ENCODE measurements around the gene KBTBD7. TPM values are rescaled to one million over a fixed set of nuclear protein-coding genes. Genes with fewer than 3 reads are reported as not detected.

Gene KBTBD7
- total RNA-seq, 2 experiments from 2014 or later: 3.7 to 4.5 TPM

DNA sequence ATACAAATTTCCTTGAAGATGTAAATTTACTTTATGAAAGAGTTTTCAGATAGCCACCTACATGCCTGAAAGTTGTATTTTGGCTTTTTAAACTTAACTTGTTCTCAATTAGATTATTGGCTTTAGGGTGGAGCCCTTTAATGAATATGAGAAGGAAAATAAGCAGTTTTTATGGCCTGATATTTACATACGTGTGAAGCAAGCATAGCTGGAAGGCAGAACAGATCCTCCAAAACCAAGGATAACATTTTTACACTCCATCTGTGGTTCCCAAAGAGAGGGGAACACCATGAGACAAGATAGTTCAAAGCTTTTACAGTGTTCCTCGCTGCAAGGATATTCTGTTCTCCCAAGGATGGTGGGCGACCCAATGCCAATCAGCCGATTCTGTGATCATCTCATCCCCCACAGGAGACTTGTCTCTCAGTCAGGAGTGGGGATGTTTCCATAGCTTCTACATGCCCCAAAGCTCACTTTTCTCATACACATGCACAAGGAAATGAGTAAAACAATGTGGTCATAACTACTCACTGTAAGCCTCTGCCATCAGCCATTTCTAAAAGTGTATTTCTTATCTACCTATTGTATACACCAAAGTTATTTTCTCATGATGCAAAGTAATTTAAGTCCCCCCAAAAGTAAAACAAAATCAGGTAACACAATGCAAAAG is 37.2 kb downstream of the KBTBD7 start:
- H3K27me3 Mint-ChIP-seq: no peaks in the 10 kb centered on the region
- intact Hi-C loops (cut with DNase I, micrococcal nuclease): no loop called here
- DNase-seq (no peak), ATAC-seq (no peak)
- no peak overlapping the region for H3K27ac Mint-ChIP-seq
- H3K4me1 Mint-ChIP-seq: peaks cover 2% of the 10 kb centered on the region
- H3K4me3 Mint-ChIP-seq: no peak overlapping the region
- H3K9me3 Mint-ChIP-seq (ENCODE audit: low read depth): peaks cover 10% of the 10 kb centered on the region
- POLR2A ChIA-PET: no interaction called here
- CTCF ChIA-PET: interaction anchor here (0.7 kb wide), 2 partner anchors 20 to 375 kb away, joined by 3 to 4 read pairs; no protein-coding TSS in a partner anchor
- peaks cover 5% of the 10 kb centered on the region for H3K36me3 Mint-ChIP-seq (ENCODE audit: low read depth)

DNA sequence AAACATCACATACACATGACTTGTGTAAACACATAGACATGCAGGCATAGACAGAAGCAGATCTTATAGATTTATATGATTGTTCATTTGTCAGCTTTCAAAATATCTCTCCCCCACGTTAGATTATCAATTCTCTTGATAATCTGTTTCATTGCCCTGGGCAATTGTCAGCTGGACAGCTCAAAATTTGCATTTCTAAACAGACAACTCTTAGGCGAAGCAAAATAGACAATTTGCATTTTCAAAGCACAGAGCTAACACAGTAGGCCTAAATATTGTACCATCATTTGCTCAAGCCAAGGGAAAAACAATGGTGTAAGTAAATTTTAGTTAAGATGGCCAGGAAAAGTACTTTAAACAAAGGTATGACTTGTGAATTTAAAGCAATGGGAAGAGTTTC is 37.7 kb downstream of the KBTBD7 start:
- H3K36me3 Mint-ChIP-seq (ENCODE audit: low read depth): peaks cover 10% of the 10 kb centered on the region
- ChIA-PET POLR2A (no interaction called here), CTCF (interaction anchor here (0.7 kb wide), 2 partner anchors 19 to 375 kb away, joined by 3 to 4 read pairs; no protein-coding TSS in a partner anchor)
- H3K4me3 Mint-ChIP-seq: no peak overlapping the region
- H3K27ac Mint-ChIP-seq: no peak overlapping the region
- H3K27me3 Mint-ChIP-seq: no peaks in the 10 kb centered on the region
- intact Hi-C loops (cut with DNase I, micrococcal nuclease): no loop called here
- no peak for ATAC-seq
- no peak for DNase-seq
- peaks cover 16% of the 10 kb centered on the region for H3K9me3 Mint-ChIP-seq (ENCODE audit: low read depth)
- peaks cover 2% of the 10 kb centered on the region for H3K4me1 Mint-ChIP-seq

DNA sequence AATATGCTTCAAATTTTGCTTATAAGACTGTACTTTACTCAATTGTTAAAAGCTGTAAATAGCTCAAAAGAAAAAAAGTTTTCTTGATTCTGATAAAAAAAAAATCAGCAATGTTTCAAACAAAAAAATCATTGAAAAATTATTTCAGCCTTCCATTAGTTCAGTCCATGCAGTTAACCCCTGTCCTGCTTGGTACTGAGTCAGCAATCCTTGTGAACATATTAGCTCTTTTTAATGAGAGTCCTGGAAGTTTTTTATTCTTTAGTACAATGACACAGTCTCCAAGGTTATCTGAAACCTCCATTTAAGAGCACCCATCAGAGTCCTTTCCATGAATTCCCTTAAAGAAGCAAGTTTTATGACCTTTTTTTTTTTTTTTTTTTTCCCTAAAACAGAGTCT is 40.3 kb downstream of the KBTBD7 start:
- intact Hi-C loops (cut with DNase I, micrococcal nuclease): no loop called here
- Mint-ChIP-seq H3K36me3 (ENCODE audit: low read depth) (peaks cover 34% of the 10 kb centered on the region), H3K27ac (no peak overlapping the region), H3K27me3 (no peaks in the 10 kb centered on the region), H3K4me3 (no peak overlapping the region), H3K4me1 (no peaks in the 10 kb centered on the region), H3K9me3 (ENCODE audit: low read depth) (peaks cover 39% of the 10 kb centered on the region)
- ChIA-PET CTCF (interaction anchor here (0.7 kb wide), 1 partner anchor 75 kb away, joined by 3 read pairs; no protein-coding TSS in a partner anchor), POLR2A (no interaction called here)
- DNase-seq (no peak), ATAC-seq (no peak)

DNA sequence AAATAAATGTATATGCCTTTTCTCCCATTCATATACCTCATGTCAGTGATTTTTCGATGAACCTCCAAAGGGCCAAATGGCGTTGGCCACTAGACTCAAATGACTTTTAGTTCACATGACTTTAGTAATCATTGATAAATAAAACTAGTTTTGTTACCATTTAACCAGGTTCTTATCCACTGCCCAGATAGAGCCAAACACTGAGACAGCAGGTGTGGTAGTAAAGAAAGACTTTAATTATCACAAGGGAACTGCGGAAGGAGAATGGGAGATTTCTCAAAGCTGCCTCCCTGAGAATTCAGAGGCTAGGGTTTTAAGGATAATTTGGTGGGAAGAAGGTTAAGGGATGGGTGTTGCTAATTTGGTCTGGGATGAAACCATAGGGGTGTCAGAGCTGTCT is 42.4 kb downstream of the KBTBD7 start:
- Mint-ChIP-seq H3K27me3 (no peaks in the 10 kb centered on the region), H3K4me3 (no peak overlapping the region), H3K4me1 (no peaks in the 10 kb centered on the region), H3K9me3 (ENCODE audit: low read depth) (peaks cover 57% of the 10 kb centered on the region), H3K36me3 (ENCODE audit: low read depth) (peaks cover 49% of the 10 kb centered on the region), H3K27ac (no peak overlapping the region)
- intact Hi-C loops (cut with DNase I, micrococcal nuclease): no loop called here
- ChIA-PET POLR2A (no interaction called here), CTCF (no interaction called here)
- DNase-seq: no peak
- no peak for ATAC-seq

DNA sequence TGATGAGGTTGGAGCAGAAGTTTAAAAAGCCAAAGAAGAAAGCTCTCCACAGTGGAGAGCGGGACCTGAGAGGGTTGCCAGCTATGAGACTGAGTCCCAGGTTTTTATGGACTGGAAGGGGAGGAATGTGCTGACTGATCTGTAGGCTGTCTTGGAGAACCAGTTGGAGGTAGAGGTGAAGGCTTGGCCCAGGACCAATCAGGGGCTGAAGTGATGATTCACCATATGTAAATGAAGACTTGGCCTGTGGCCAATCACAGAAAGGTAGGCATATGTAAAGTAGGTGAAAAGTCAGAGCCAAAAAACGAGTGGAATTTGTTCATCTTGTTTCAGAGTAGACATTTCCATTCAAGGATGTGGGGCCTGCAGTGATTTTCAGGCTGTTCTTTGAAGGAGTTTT is 44.3 kb downstream of the KBTBD7 start:
- ChIA-PET POLR2A (no interaction called here), CTCF (interaction anchor here (1.2 kb wide), 1 partner anchor 19 kb away, joined by 4 read pairs; no protein-coding TSS in a partner anchor)
- no peak for ATAC-seq
- Mint-ChIP-seq H3K4me1 (no peaks in the 10 kb centered on the region), H3K36me3 (ENCODE audit: low read depth) (peaks cover 55% of the 10 kb centered on the region), H3K27ac (no peak overlapping the region), H3K9me3 (ENCODE audit: low read depth) (peaks cover 61% of the 10 kb centered on the region), H3K4me3 (no peak overlapping the region), H3K27me3 (no peaks in the 10 kb centered on the region)
- no peak for DNase-seq
- intact Hi-C loops (cut with DNase I, micrococcal nuclease): no loop called here

DNA sequence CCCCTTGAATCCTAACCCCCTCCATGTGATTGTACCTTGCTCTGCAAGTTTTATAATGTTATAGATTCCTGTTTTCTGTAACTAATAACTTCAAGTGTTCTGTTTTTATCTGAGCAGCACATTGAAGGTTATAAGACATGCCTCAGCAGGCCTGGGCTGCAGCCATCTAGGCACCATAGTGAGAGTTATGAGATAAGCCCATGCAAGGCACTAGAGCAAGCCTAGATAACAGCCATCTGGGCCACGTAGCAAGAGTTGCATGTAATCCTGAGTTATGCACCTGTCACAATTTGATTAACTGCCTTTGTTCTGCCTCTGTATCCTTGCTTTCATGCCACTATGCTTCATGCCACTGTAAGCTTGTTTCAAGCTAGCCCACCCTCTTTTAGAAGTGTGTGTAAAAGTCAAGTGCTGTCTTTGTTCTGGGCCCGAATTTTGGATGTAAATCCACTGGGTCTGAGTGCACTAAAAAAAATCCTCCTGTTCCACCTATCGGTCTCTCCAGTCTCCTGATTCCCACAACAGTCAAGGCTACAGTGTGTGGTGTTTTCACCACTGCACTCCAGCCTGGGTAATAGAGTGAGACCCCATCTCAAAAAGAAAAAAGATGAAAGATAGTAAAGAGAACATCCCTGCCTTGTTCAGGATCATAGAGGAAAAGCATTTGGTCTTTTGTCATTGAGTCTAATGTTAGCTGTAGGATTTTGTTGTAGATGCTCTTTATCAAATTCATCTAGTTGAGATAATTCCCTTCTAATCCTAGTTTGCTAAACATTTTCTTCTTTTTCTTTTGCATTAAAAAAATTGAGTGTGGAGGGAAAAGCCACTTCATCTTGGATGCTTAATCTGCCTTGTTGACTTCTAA is 45.7 kb downstream of the KBTBD7 start:
- intact Hi-C loops (cut with DNase I, micrococcal nuclease): no loop called here
- POLR2A ChIA-PET: no interaction called here
- Mint-ChIP-seq H3K9me3 (ENCODE audit: low read depth) (peaks cover 61% of the 10 kb centered on the region), H3K4me1 (no peaks in the 10 kb centered on the region), H3K36me3 (ENCODE audit: low read depth) (peaks cover 55% of the 10 kb centered on the region), H3K4me3 (no peak overlapping the region), H3K27ac (no peak overlapping the region), H3K27me3 (no peaks in the 10 kb centered on the region)
- ATAC-seq: no peak
- CTCF ChIA-PET: no interaction called here
- DNase-seq: no peak

DNA sequence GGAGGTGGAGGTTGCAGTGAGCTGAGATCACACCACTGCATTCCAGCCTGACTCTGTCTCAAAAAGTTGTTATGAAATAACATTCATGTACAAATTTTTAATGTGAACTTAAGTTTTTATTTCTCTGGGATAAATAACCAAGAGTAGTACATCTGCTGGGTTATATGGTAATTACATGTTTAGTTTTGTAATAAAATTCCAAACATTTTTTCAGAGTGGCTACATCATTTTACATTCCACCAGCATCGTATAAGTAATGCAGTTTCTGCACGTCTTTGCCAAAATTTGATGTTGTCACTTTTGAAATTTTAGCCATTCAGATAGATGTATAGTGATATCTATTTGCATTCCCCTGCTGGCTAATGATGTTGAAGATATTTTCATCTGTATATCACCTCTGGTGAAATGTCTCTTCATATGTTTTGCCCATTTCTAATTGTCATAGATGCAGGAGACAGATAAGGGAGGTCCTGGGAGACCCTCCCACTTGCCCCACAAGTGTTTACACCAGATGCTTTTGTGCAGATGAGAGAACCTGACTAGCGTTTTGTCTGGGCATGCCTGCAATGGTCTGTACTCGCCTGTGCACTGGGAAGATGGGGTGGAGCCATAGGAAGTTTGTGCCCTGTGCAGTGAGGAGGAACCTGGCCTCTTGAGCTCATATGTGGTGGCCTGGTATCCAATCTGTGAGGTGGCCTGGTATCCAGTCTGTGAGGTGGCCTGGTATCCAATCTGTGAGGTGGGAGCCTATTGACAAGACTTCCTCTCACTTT is 49.0 kb downstream of the KBTBD7 start:
- peaks cover 34% of the 10 kb centered on the region for H3K9me3 Mint-ChIP-seq (ENCODE audit: low read depth)
- no peaks in the 10 kb centered on the region for H3K27me3 Mint-ChIP-seq
- ChIA-PET POLR2A (no interaction called here), CTCF (no interaction called here)
- H3K27ac Mint-ChIP-seq: no peak overlapping the region
- H3K4me1 Mint-ChIP-seq: peaks cover 2% of the 10 kb centered on the region
- H3K36me3 Mint-ChIP-seq (ENCODE audit: low read depth): peaks cover 34% of the 10 kb centered on the region
- intact Hi-C loops (cut with DNase I, micrococcal nuclease): no loop called here
- no peak for DNase-seq
- no peak overlapping the region for H3K4me3 Mint-ChIP-seq
- no peak for ATAC-seq

DNA sequence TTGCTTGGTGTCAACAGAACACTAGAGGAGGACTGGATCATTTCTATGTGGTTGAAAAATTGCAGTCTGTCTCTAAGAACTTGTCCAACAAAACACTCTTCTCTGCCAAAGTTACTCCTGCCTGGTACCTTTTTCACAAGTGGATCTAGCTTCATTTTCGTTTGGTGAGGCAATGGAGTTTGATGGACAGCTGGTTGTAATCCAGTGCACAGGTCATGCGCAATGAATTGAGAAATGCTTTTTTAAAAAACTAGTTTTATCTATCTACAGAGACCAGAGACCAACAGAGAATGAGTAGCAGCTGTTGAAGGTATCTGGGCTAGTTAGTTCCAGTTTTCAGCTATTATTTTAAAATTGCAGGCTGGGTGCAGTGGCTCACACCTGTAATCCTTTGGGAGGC is 49.8 kb downstream of the KBTBD7 start:
- peaks cover 26% of the 10 kb centered on the region for H3K36me3 Mint-ChIP-seq (ENCODE audit: low read depth)
- no peak for ATAC-seq
- peaks cover 27% of the 10 kb centered on the region for H3K9me3 Mint-ChIP-seq (ENCODE audit: low read depth)
- H3K27ac Mint-ChIP-seq: no peak overlapping the region
- POLR2A ChIA-PET: no interaction called here
- H3K4me1 Mint-ChIP-seq: peaks cover 7% of the 10 kb centered on the region
- no peak for DNase-seq
- H3K4me3 Mint-ChIP-seq: no peak overlapping the region
- CTCF ChIA-PET: no interaction called here
- intact Hi-C loops (cut with DNase I, micrococcal nuclease): no loop called here
- no peaks in the 10 kb centered on the region for H3K27me3 Mint-ChIP-seq

Other genes starting within 250 kb of the KBTBD7 start
- gene ELF1, start 175.3 kb downstream of the KBTBD7 start, total RNA-seq: 10 to 100 TPM; 75.2 to 87.0 TPM
- gene WBP4, start 133.1 kb downstream of the KBTBD7 start, total RNA-seq: 10 to 100 TPM; 13.3 to 16.2 TPM
- 1 to 10 TPM; 3.4 to 4.4 TPM for gene KBTBD6, start 61.8 kb downstream of the KBTBD7 start, total RNA-seq
- 10 to 100 TPM; 19.7 to 22.1 TPM for gene MTRF1, start 69.0 kb upstream of the KBTBD7 start, total RNA-seq
- 10 to 100 TPM; 24.0 to 29.8 TPM for gene NAA16, start 116.7 kb upstream of the KBTBD7 start, total RNA-seq